ENCODE data around the gene KCNH1. TPM values are rescaled to one million over a fixed set of nuclear protein-coding genes. Genes with fewer than 3 reads are reported as not detected.
"Not testable (repeated sequence)": the region's sequence is repeated elsewhere in the genome, so short reads cannot be mapped to it uniquely, and the experiment has no call there.

The KCNH1 gene
- total RNA-seq, 1 donor from 2014 or later, result not detected

DNA sequence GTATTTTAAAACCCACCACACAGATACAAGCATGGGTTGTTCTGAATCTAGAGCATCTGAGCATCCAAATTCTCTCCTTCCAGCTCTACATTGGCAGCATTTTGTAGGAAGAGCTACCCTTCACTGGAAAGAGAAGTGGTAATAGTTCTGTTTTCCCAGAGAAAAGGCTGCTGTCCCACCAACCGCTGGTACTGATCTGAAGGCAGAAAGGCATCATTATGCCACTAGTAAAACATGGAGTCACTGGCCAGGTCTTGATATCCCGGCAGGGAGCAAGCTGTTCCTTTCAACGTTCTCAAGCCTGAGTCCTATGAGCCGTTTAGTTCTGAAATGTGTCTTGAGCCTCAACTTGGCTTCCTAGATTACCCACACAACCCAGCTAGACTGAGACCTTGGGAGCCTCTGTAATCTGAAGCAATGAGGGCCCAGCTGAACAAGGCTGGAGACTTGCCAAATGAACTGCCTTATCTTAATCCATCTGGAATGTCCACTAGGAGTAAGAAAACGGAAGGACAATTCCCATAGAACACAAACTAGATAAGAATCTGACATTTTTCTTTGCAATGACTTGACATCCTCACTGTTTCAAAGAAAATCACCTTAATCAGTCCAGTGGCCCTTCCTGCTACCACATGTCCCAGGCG, 116.8 kb downstream of the KCNH1 start:
- no peak for DNase-seq
- ATAC-seq, result no peak
- intact Hi-C loops (cut with micrococcal nuclease), result no loop called here

DNA sequence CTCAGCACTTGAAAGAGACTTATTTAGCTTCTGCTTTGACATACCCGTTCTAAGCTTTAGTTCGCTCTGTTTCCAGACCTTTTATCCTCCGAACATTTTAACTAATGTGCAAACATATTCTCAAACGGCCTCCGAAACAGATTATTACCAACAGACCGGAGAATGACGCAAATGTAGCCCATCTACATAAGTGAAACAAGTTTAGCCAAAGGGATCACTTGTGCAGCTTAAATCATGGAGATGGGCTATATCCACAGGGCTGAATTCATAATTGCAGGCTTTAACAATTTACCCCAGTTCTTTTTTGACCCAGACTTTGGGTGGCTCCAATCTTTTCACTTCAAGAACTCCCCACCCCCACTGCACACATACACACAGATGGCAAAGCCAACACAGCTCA, 119.7 kb downstream of the KCNH1 start:
- ATAC-seq (no peak), DNase-seq (no peak)
- intact Hi-C loops (cut with micrococcal nuclease), result no loop called here

DNA sequence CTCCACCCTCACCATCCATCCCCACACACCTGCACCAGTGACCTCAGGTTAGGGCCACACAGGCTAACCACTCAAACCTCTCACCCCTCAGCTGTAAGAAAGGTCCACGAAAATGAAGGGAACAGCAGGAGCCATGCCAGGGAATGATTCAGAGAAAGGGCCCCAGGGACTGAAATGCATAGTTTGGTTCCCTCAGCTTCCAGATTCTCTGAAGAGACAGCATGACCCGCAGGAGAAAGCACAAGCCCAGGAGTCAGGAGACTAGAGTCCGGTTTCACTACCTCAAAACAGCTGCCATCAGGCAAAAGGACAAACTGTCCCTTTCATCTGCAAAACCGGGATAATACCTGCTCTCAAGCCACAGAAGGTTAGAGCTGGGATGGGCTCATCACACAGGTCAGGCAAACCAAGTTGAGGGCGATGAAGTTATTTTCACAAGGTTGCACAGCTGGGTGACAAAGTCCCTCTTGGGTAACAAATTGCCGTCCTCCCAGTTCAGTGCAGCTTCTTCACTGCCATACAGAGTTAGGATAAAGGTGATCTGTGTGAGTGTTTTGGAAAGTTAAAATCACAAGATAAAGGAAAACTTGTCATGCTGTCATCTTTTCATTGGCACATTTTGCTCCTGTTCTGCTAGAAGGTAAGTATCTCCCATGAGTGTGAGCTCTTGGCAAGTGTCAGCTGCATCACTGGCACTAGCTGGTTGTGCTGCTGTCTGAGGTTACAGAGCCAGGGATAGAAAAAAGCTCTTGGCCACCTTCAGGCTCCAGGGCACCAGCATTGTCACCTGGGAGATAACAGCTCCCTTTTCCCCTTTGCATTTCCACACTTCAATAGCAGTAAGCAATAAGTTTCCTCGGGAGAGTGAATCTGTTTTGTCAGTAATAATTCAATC, 120.4 kb downstream of the KCNH1 start:
- intact Hi-C loops (cut with micrococcal nuclease), result no loop called here
- no peak for DNase-seq
- ATAC-seq, result no peak

DNA sequence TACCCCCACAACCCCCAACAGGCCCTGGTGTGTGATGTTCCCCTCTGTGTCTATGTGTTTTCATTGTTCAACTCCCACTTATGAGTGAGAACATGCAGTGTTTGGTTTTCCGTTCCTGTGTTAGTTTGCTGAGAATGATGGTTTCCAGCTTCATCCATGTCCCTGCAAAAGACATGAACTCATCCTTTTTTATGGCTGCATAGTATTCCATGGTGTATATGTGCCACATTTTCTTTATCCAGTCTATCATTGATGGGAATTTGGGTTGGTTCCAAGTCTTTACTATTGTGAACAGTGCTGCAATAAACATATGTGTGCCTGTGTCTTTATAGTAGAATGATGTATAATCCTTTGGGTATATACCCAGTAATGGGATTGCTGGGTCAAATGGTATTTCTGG, 122.8 kb downstream of the KCNH1 start:
- ATAC-seq; intact Hi-C loops (cut with micrococcal nuclease); DNase-seq: not testable (repeated sequence)

DNA sequence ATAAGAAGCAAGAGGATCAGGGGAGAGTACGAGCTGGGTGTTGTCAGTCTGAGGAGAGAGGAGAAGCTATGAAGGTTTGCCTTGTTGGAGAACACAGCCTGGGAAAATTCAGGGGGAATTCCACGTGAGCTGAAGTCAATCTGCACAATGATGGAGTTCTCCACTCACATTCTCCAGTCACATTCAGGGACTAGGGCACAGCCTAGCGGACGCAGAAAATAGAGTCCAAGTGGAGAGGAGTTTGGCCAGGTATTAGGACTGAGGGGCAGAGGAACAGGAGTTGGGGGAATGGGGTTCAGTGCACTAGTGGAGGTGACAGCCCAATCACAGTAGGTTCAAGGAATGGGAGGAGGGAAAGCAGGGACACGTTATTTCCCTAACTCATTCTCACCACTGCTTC, 124.0 kb downstream of the KCNH1 start:
- no peak for ATAC-seq
- intact Hi-C loops (cut with micrococcal nuclease), result no loop called here
- DNase-seq, result no peak

DNA sequence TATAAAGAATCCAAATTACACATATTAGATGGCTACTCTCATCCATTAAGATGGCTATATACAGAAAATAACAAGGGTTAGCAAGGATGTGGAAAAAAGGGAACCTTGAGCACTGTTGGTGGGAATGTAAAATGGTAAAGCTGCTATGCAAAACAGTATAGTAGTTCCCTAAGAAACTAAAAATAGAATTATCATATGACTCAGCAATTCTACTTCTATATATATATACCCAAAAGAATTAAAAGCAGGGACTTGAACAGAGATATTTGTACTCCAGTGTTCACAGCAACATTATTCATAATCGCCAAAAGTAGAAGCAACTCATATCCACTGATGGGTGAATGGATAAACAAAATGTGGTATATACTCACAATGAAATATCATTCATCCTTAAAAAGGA, 126.1 kb downstream of the KCNH1 start:
- DNase-seq, result no peak
- intact Hi-C loops (cut with micrococcal nuclease), result no loop called here
- no peak for ATAC-seq

DNA sequence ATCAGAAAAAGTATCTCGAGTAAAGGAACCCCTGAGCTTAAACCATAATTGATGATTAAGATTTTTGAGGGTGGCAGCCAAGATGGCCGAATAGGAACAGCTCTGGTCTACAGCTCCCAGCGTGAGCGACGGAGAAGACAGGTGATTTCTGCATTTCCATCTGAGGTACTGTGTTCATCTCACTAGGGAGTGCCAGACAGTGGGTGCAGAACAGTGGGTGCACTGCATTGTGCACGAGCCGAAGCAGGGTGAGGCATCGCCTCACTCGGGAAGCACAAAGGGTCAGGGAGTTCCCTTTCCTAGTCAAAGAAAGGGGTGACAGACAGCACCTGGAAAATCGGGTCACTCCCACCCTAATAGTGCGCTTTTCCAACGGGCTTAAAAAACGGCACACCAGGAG, 138.0 kb downstream of the KCNH1 start:
- ATAC-seq; DNase-seq; intact Hi-C loops (cut with micrococcal nuclease): not testable (repeated sequence)

DNA sequence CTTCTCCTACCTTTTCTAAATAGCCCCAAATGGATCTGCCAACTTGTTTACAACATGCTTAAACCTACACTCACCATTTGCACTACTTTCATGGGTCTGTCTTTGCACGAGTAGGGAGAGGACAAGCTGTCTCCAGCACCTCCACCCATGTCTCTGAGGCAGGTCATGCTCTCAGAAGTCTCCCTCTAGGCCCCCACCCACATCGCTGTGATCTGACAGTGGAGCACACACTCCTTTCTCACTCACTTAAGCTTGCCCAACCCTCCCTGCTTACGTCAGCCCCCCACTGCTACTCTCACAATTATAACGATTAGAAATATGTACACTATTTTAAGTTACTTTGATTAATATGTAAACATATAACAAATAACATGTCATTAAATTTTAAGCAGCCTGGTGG, 141.1 kb downstream of the KCNH1 start:
- ATAC-seq (no peak), DNase-seq (no peak)
- intact Hi-C loops (cut with micrococcal nuclease), result no loop called here

DNA sequence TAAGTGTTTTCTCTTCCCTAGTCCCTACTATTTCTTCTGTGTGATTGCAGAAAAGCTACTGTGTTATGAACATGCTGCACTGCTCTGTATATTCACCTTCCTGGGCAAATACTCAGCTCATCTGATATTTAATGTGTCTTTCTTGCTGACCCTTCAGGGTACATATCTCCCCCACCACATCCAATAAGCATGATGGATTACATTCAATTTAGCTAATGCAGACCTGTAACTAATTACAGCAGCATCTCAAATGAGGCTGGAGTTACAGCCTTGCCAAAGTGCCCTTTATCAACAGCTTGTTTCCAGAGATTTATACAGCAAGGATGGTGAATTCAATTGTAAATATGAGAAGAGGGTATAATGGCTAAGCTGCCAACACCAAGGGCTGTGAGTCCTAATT, 144.0 kb downstream of the KCNH1 start:
- intact Hi-C loops (cut with micrococcal nuclease), result no loop called here
- no peak for DNase-seq
- ATAC-seq, result no peak

DNA sequence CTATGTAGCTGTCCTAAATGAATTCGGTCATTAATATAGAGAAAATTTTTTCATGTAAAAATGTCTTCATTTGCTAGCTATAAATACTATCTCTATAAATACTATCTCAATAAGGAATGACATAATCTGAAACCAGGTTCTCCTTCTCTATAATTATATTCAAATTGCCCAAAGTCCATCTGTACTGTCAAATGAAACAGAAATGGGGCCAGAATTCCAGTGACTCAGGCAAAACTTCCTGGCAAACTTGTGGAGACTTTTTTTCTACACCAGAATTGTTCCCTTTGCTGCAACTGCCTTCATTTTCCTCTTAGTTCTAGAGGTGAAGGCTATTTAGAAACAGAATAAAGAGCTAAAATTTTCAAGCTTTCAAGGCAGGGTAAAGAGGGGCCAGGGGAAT, 152.5 kb downstream of the KCNH1 start:
- no peak for ATAC-seq
- no peak for DNase-seq
- intact Hi-C loops (cut with micrococcal nuclease), result no loop called here

DNA sequence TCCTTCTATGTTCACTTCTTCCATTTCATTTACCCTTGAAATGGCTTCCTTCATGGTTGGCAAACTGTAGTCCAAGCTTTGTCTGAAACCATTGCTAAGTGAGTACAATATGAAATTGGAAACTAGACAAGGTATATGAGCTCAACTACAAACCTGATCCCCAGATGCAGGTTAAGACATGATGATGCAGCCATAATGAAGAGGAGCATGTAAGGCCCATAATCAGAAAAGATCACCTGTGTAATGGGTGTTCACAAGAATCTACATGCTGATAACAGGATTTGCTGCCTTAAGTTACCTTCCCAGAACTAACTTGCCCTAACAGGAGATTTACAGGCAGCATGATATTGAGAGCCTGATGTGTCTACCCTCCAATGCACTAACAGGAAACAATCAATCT, 153.9 kb downstream of the KCNH1 start:
- DNase-seq, result no peak
- no peak for ATAC-seq
- intact Hi-C loops (cut with micrococcal nuclease), result no loop called here

DNA sequence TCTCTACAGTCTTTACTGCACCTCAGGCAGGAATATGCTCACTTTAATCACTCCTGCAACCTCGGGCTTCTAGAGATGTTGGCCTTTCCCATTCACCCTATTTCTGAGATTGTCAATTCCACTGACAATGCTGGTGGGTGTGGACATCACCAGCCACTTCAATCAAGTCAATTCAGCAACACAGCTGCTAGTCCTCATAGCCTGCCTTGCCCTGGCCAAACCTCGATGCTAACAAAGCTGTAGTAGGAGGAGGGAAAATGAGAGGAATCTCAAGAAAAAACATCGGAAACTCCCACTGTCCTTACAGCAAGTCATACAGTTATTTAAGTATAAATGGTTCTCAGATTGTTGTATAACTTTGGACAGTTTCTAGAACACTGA, 155.0 kb downstream of the KCNH1 start:
- ATAC-seq (no peak), DNase-seq (no peak)
- intact Hi-C loops (cut with micrococcal nuclease), result no loop called here

DNA sequence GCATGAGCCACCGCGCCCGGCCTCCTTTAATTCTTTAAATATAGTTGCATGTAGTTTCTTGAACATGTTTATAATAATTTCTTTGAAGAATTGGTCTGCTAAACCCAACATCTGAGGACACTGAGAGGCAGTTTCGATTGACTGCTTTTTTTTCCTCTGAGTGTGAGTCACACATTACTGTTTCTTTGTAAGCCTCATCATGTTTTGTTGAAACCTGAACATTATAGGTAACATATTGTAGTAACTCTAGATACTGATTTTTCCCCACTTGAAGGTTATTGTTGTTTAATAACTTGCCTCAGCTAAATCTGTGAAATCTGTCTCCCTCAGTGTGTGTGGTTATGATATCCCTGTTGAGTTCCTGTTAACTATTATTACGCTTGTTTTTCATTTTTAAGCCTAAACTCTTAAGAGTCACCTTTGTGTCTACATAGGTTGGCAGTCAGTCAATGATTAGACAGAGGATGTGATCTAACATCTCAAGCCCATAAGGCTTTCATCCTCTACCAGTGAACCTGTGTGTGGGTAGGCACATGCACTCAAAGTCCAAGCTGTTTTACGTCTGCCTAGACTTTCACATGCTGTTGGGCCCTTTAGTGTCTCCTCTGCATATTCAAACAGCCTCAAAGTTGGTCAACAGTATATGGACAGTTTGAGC, 155.5 kb downstream of the KCNH1 start:
- intact Hi-C loops (cut with micrococcal nuclease), result no loop called here
- DNase-seq (no peak), ATAC-seq (no peak)

DNA sequence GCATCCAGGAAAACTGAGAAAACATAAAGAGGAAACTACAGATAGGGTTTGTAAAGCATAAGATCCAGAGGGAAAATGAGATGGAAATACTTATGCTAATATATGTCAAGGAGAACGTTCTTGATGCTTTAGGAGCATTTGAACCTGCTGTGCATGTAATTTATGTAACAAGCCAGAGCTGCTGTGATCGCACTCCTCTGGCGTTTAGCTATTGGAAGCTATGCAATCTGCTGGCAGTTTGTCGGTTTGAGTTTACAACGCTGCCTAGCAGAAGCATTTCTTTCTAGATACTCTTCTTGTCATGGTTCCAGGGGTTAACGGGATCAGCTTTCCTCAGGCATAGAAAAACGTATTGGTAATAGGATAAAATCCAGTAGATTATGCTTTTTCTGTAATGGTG, 182.7 kb downstream of the KCNH1 start:
- DNase-seq (no peak), ATAC-seq (no peak)
- intact Hi-C loops (cut with micrococcal nuclease), result no loop called here

DNA sequence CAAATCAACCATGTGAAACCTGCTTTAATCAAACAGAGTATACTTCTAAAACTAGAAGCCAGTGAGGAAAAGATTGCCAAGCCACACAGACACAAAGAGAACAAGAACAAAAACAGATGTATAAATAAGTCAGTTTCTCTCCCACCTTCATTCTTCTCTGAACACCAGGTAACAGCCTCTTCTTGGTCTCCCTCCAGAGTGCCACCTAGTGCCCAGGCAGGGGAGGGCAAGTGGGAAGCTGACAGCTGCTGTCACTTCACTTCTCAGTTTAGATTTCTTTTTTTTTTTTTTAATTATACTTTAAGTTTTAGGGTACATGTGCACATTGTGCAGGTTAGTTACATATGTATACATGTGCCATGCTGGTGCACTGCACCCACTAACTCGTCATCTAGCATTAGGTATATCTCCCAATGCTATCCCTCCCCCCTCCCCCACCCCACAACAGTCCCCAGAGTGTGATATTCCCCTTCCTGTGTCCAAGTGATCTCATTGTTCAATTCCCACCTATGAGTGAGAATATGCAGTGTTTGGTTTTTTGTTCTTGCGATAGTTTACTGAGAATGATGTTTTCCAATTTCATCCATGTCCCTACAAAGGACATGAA, 183.9 kb downstream of the KCNH1 start:
- intact Hi-C loops (cut with micrococcal nuclease), result loop anchor here (10.0 kb wide), 1 partner anchor 365 kb away; no protein-coding TSS in a partner anchor
- DNase-seq, result peak; percentile 29
- not testable (repeated sequence) for ATAC-seq

DNA sequence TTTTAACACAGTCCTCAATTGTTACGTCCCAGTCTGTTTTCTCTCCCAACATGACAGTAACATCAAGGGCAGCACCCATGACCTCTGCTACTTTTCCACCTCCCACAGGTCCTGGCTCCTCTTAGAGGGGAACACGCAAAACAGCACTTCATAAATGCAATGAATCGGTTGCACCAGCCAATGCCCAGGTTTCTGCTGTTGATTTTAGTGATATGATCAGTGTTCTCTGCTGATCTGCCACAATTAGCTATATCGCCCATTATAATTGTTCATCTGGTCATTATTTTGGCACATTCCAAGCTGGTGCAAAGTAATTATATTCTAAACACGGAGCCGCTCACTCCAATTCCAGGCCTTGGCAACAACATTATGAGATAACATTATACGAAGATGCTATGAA, 184.5 kb downstream of the KCNH1 start:
- intact Hi-C loops (cut with micrococcal nuclease), result loop anchor here (10.0 kb wide), 1 partner anchor 365 kb away; no protein-coding TSS in a partner anchor
- no peak for ATAC-seq
- DNase-seq, result no peak

DNA sequence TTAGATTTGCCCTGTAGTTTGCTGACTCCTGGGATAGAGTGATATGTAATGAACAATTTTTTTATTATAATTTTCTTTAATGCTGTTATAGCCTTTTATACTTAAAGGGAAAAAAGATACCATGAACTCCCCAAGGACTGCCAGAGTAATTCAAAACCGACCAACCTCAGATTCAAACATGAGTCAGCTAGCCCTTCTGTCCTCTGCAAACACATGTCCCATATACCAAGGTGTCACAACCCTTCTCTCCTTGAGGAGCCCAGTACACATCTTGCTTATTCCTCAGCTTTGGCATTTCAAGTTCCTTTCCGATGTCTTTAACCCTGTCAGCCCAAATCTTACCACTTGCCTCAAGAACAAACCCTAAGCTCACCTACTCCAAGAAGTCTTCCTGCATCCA, 184.9 kb downstream of the KCNH1 start:
- intact Hi-C loops (cut with micrococcal nuclease), result loop anchor here (10.0 kb wide), 1 partner anchor 364 kb away; no protein-coding TSS in a partner anchor
- DNase-seq (no peak), ATAC-seq (no peak)

DNA sequence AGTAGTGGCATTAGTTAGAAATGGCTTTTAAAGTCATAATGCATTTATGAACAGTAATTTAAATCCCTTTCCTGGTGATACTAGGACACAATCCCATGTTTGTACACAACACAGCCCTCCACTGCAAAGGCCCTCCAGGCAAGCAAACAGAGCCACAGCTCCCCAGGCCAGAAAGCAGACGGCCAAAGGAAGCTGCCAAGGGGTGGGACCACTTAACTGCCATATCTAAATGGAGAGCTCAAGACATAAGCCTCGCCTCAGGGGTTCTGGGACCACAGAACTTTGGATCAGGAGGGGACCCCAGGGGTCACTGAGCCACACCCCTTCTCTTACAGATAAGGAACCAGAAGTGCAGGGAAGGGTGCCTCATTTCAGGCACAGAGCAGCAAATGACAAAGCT, 189.7 kb downstream of the KCNH1 start:
- no peak for DNase-seq
- ATAC-seq, result no peak
- intact Hi-C loops (cut with micrococcal nuclease), result loop anchor here (10.0 kb wide), 1 partner anchor 359 kb away; no protein-coding TSS in a partner anchor

DNA sequence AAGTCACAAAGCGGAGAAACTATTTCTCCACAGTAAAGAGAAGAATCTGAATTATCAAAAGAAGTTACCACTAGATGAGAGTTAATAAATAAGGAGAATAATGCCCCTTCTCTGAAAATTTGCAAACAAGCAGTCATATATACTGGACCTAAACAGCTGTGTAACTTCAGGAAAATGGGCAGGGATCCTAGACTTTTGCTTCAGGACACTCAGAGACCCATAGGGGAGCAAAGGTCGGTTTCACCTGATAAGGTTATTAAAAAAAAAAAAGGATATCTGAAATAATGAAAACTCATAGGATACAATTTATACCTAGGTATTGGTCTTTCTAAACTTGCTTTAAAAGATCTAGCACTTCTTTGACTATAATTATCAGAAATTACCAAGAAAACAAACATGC, 191.4 kb downstream of the KCNH1 start:
- intact Hi-C loops (cut with micrococcal nuclease), result loop anchor here (10.0 kb wide), 1 partner anchor 358 kb away; no protein-coding TSS in a partner anchor
- no peak for DNase-seq
- ATAC-seq, result no peak

Measured in left ventricle myocardium superior (tissue), 1 donor.